Panc1 (cell line): ENCODE measurements around the gene RHEB. TPM values are rescaled to one million over a fixed set of nuclear protein-coding genes. Genes with fewer than 3 reads are reported as not detected.

Source experiments
- ATAC-seq: fragments of 200-7000 bp; cut with Tn5 transposase; 2 replicates; pipeline ENCODE4 v1.9.1; 2020; ENCODE audit warnings: mild to moderate bottlenecking, moderate library complexity
- BruUV-seq: library from RNA; stranded (reverse); fragments of 400-500 nt; replicated peaks from 2 replicates; lab custom pipeline; 2021; lab: Mats Ljungman, UMichigan
- CTCF ChIA-PET: fragments of 300-600 bp; sonication (Branson Sonifier 250); formaldehyde crosslinking; loops from one replicate; lab custom pipeline; 2022; ENCODE audit warnings: antibody characterized with exemption; lab: Charles Lee
- POLR2A ChIA-PET: fragments of 300-600 bp; sonication (Branson Sonifier 250); formaldehyde crosslinking; loops from one replicate; lab custom pipeline; 2022; ENCODE audit warnings: antibody characterized with exemption; lab: Charles Lee
- DNase-seq: peaks from one replicate; pipeline ENCODE4 v3.0.0-alpha.2; 2010; ENCODE audit warnings: low read depth, low spot score
- H3K27ac ChIP-seq: 2 replicates; pipeline ENCODE4 v1.5.1; 2011; ENCODE audit warnings: mild to moderate bottlenecking, low read length, inconsistent platforms
- H3K27me3 ChIP-seq: fragments of 200-500 bp; sonication (Bioruptor generic); 2 replicates; pipeline ENCODE4 v1.6.0; 2014; ENCODE audit warnings: low read length, inconsistent platforms; ENCODE audit not compliant: control insufficient read depth, insufficient read depth
- H3K36me3 ChIP-seq: fragments of 200-500 bp; sonication (Bioruptor generic); 2 replicates; pipeline ENCODE4 v1.5.1; 2014; ENCODE audit warnings: inconsistent platforms, mild to moderate bottlenecking, low read length, moderate library complexity; ENCODE audit not compliant: control insufficient read depth, insufficient read depth
- H3K4me1 ChIP-seq: 2 replicates; pipeline ENCODE4 v1.5.1; 2011; ENCODE audit warnings: inconsistent platforms, mild to moderate bottlenecking, low read length, moderate library complexity; ENCODE audit not compliant: control insufficient read depth, insufficient read depth
- H3K4me3 ChIP-seq, 2 experiments: 2 replicates each; pipeline ENCODE4 v1.5.1; 2011 to 2012; ENCODE audit warnings: low read depth in 2 of 2, low read length in 2 of 2, mild to moderate bottlenecking in 2 of 2, inconsistent platforms in 1 of 2, moderate library complexity in 1 of 2
- H3K9me3 ChIP-seq: fragments of 200-500 bp; sonication (Bioruptor generic); 2 replicates; pipeline ENCODE4 v1.5.1; 2014; ENCODE audit warnings: low read depth, mild to moderate bottlenecking, inconsistent platforms, low read length, moderate library complexity; ENCODE audit not compliant: control insufficient read depth, insufficient read depth
- POLR2AphosphoS5 ChIP-seq: IDR thresholded peaks from 2 replicates; pipeline ENCODE4 v1.6.1; 2012; ENCODE audit warnings: mild to moderate bottlenecking, low read depth, low read length, moderate library complexity
- SIN3A ChIP-seq: IDR thresholded peaks from 2 replicates; pipeline ENCODE4 v1.6.1; 2012; ENCODE audit warnings: low read depth, mild to moderate bottlenecking, low read length, moderate library complexity, borderline replicate concordance; ENCODE audit not compliant: insufficient read depth
- TCF7L2 ChIP-seq: IDR thresholded peaks from 2 replicates; pipeline ENCODE4 v1.6.1; 2011; ENCODE audit warnings: mild to moderate bottlenecking, low read depth, low read length, inconsistent platforms
- in situ Hi-C: cut with HindIII; loops from 2 replicates; pipeline ENCODE4 v1.10.0; 2016; ENCODE audit warnings: low sequenced_read_pairs, low pct_unique_long_range_greater_than_20kb
- intact Hi-C: fragments of 100-400 bp; cut with micrococcal nuclease; formaldehyde crosslinking; loops from one replicate; pipeline ENCODE4 v1.10.0; 2022; ENCODE audit not compliant: unreplicated experiment
- microRNA-seq: library from miRNA; unstranded; fragments of <30 nt; microRNA quantifications from one replicate; pipeline ENCODE4 v1.1.0, GENCODE V29; 2020; ENCODE audit not compliant: unreplicated experiment
- total RNA-seq: library from RNA; stranded (reverse); gene quantifications from one replicate; pipeline ENCODE4 v1.2.1, GENCODE V29; 2021; ENCODE audit not compliant: unreplicated experiment
- TF ChIP-seq, protein P1 (sequence below), 2 experiments: IDR thresholded peaks; 2 replicates each; pipeline ENCODE4 v1.6.1; 2011 to 2012; ENCODE audit warnings: low read depth in 2 of 2, control low read depth in 1 of 2, low read length in 1 of 2, mild to moderate bottlenecking in 1 of 2, moderate library complexity in 1 of 2; ENCODE audit not compliant: insufficient read depth in 1 of 2

The RHEB gene
- total RNA-seq, 1 experiment from 2014 or later, result 259 TPM

DNA sequence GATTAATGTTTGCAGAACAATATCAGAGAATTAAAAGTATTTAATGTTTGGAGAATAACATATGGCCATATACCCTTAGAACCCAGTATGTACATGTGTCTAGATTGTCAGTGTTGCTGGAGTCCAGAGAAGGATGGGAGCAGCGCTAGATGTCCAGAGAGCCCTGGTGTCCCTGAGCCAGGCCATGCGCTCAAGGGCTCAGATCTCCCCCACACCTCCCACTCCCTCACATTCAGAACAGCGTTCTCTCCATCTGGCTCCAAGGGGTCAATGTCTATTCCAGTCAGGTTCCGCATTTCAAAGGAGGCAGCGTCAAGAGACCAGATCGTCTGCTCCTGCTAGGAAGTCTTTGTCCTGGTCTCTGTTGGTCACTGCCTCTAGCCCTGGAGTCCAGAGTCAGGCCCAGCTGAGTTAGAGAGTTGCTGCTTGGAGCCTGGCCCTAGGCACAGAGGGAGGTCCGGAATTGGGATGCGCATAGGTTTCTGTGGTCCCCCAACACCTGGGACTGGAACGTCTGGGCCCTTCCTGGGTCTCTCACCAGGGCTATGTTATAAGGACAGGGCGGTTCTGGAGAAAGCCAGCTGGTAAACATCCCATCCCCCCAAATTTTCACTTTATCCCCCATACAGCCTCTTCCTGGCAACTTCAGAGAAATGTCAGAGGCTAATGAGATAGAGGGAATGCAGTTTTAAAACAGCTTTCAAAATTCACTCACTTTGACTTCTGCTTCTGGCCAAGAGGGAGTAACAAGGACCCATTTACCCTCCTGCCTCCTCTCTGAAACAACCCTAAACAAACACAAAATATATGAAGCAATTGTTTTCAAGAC, 103.4 kb downstream of the RHEB start:
- Histone ChIP-seq H3K27me3 (no peaks in the 10 kb centered on the region), H3K4me1 (no peaks in the 10 kb centered on the region), H3K4me3 (no peak overlapping the region), H3K27ac (no peak overlapping the region), H3K9me3 (0 out of 2 replicates have a peak, but pooled peaks cover 3% of the 10 kb centered on the region), H3K36me3 (no peaks in the 10 kb centered on the region)
- no TSS peak for BruUV-seq
- DNase-seq (no peak), ATAC-seq (no peak)
- intact Hi-C loops, result no loop called here
- CTCF ChIA-PET, result no interaction called here
- in situ Hi-C loops, result no loop called here
- no peak for TF ChIP-seq POLR2AphosphoS5
- TF ChIP-seq TCF7L2, result no peak
- no peak for TF ChIP-seq SIN3A
- TF ChIP-seq, protein P1, sequence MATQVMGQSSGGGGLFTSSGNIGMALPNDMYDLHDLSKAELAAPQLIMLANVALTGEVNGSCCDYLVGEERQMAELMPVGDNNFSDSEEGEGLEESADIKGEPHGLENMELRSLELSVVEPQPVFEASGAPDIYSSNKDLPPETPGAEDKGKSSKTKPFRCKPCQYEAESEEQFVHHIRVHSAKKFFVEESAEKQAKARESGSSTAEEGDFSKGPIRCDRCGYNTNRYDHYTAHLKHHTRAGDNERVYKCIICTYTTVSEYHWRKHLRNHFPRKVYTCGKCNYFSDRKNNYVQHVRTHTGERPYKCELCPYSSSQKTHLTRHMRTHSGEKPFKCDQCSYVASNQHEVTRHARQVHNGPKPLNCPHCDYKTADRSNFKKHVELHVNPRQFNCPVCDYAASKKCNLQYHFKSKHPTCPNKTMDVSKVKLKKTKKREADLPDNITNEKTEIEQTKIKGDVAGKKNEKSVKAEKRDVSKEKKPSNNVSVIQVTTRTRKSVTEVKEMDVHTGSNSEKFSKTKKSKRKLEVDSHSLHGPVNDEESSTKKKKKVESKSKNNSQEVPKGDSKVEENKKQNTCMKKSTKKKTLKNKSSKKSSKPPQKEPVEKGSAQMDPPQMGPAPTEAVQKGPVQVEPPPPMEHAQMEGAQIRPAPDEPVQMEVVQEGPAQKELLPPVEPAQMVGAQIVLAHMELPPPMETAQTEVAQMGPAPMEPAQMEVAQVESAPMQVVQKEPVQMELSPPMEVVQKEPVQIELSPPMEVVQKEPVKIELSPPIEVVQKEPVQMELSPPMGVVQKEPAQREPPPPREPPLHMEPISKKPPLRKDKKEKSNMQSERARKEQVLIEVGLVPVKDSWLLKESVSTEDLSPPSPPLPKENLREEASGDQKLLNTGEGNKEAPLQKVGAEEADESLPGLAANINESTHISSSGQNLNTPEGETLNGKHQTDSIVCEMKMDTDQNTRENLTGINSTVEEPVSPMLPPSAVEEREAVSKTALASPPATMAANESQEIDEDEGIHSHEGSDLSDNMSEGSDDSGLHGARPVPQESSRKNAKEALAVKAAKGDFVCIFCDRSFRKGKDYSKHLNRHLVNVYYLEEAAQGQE (IDR thresholded peaks at IDR 0.05; ENCODE audit: insufficient read depth in 1 of 2, low read depth in 2 of 2, low read length in 1 of 2), result no peak
- POLR2A ChIA-PET, result no interaction called here

Small RNAs within 50 kb of the gene (microRNA-seq; reads per million reads assigned to microRNA genes)
- not detected for gene MIR3907

Other genes starting within 250 kb of the RHEB start
- gene NUB1, start 178.1 kb downstream of the RHEB start, total RNA-seq, result 50.5 TPM
- gene WDR86, start 109.9 kb downstream of the RHEB start, total RNA-seq, result 0.72 TPM
- gene CRYGN, start 79.8 kb downstream of the RHEB start, total RNA-seq, result 0.74 TPM